ENCODE data around the gene CLCN6. TPM values are rescaled to one million over a fixed set of nuclear protein-coding genes. Genes with fewer than 3 reads are reported as not detected.

The CLCN6 gene
- total RNA-seq, 1 donor from 2014 or later: 16.1 TPM

GRCh38 chr1:11799099-11799498 lies 6.9 kb upstream of the CLCN6 start:
- no peaks in the 10 kb centered on the region for H3K9me3 ChIP-seq (replicated peaks)
- no peaks in the 10 kb centered on the region for H3K27me3 ChIP-seq (ENCODE audit: low read depth)
- peaks cover 98% of the 10 kb centered on the region for H3K4me1 ChIP-seq
- H3K36me3 ChIP-seq: peaks cover 58% of the 10 kb centered on the region
- DNase-seq: no peak
- no peak overlapping the region for H3K4me3 ChIP-seq
- TF ChIP-seq, protein P1, sequence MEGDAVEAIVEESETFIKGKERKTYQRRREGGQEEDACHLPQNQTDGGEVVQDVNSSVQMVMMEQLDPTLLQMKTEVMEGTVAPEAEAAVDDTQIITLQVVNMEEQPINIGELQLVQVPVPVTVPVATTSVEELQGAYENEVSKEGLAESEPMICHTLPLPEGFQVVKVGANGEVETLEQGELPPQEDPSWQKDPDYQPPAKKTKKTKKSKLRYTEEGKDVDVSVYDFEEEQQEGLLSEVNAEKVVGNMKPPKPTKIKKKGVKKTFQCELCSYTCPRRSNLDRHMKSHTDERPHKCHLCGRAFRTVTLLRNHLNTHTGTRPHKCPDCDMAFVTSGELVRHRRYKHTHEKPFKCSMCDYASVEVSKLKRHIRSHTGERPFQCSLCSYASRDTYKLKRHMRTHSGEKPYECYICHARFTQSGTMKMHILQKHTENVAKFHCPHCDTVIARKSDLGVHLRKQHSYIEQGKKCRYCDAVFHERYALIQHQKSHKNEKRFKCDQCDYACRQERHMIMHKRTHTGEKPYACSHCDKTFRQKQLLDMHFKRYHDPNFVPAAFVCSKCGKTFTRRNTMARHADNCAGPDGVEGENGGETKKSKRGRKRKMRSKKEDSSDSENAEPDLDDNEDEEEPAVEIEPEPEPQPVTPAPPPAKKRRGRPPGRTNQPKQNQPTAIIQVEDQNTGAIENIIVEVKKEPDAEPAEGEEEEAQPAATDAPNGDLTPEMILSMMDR (IDR thresholded peaks at IDR 0.05; ENCODE audit: borderline replicate concordance): no peak
- intact Hi-C loops (cut with micrococcal nuclease): no loop called here
- H3K27ac ChIP-seq (replicated peaks): peak overlapping the region; percentile 98

GRCh38 chr1:11799896-11800295 lies 6.1 kb upstream of the CLCN6 start:
- no peak for DNase-seq
- Histone ChIP-seq H3K27me3 (ENCODE audit: low read depth) (no peaks in the 10 kb centered on the region), H3K9me3 (replicated peaks) (no peaks in the 10 kb centered on the region), H3K4me1 (peaks cover 98% of the 10 kb centered on the region), H3K36me3 (peaks cover 50% of the 10 kb centered on the region), H3K4me3 (no peak overlapping the region), H3K27ac (replicated peaks) (peak overlapping the region; percentile 98)
- TF ChIP-seq, protein P1 (IDR thresholded peaks at IDR 0.05; ENCODE audit: borderline replicate concordance): no peak
- intact Hi-C loops (cut with micrococcal nuclease): no loop called here

GRCh38 chr1:11800391-11800755 lies 5.6 kb upstream of the CLCN6 start:
- intact Hi-C loops (cut with micrococcal nuclease): no loop called here
- Histone ChIP-seq H3K27ac (replicated peaks) (peak overlapping the region; percentile 98), H3K9me3 (replicated peaks) (no peaks in the 10 kb centered on the region), H3K4me1 (peaks cover 98% of the 10 kb centered on the region), H3K27me3 (ENCODE audit: low read depth) (no peaks in the 10 kb centered on the region), H3K36me3 (peaks cover 45% of the 10 kb centered on the region), H3K4me3 (peak overlapping the region; percentile 80)
- DNase-seq: no peak
- TF ChIP-seq, protein P1 (IDR thresholded peaks at IDR 0.05; ENCODE audit: borderline replicate concordance): no peak

- TF ChIP-seq, protein P1 (IDR thresholded peaks at IDR 0.05; ENCODE audit: borderline replicate concordance): no peak
- intact Hi-C loops (cut with micrococcal nuclease): no loop called here
- Histone ChIP-seq H3K36me3 (peaks cover 40% of the 10 kb centered on the region), H3K4me3 (peak overlapping the region; percentile 80), H3K27ac (replicated peaks) (peak overlapping the region; percentile 98), H3K4me1 (peaks cover 96% of the 10 kb centered on the region), H3K9me3 (replicated peaks) (no peaks in the 10 kb centered on the region), H3K27me3 (ENCODE audit: low read depth) (no peaks in the 10 kb centered on the region)
- DNase-seq: no peak
Observed at GRCh38 chr1:11800756-11801433, 5.1 kb upstream of the CLCN6 start.

DNA sequence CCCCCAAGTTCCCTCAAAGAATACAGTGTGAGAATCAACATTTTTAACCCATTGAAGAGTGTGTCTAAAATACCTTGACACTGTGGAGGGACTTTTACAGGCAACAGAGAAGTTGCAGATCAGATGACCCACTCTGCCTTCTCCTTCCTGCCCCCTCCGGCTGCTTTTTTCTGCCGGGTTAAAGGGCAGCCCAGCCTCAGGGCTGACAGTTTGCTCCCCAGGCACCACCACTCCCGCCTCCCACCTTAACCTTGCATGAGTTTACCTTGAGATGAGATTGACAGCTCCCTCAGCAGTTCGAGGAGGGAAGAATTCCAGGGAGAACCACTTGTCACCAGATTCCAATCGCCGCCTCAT lies 3.4 kb upstream of the CLCN6 start:
- Histone ChIP-seq H3K36me3 (peaks cover 36% of the 10 kb centered on the region), H3K27me3 (ENCODE audit: low read depth) (no peaks in the 10 kb centered on the region), H3K4me1 (peaks cover 94% of the 10 kb centered on the region), H3K4me3 (peak overlapping the region; percentile 80), H3K27ac (replicated peaks) (peak overlapping the region; percentile 98), H3K9me3 (replicated peaks) (no peaks in the 10 kb centered on the region)
- TF ChIP-seq, protein P1 (IDR thresholded peaks at IDR 0.05; ENCODE audit: borderline replicate concordance): no peak
- DNase-seq: no peak
- intact Hi-C loops (cut with micrococcal nuclease): no loop called here

Measured in left ventricle myocardium inferior (tissue), 1 donor.